Subcutaneous adipose tissue (tissue), 4 donors: ENCODE measurements around the gene RAB11FIP3. TPM values are rescaled to one million over a fixed set of nuclear protein-coding genes. Genes with fewer than 3 reads are reported as not detected.

Experiments
- CTCF ChIP-seq: fragments of 450-650 bp; IDR thresholded peaks from one replicate; pipeline ENCODE4 v1.5.1; 2016; ENCODE audit warnings: low read depth, mild to moderate bottlenecking, control low read depth, antibody characterized with exemption, moderate library complexity
- total RNA-seq, 4 donors: library from RNA; depleted of rRNA; stranded (reverse); fragments of >200 nt; gene quantifications; one replicate each; pipeline ENCODE4 v1.1.0, GENCODE V29; 2016

RAB11FIP3 gene
- total RNA-seq, 4 donors from 2014 or later, result 10.9 to 35.0 (median 21.0) TPM

- TF ChIP-seq CTCF, result no peak
Measured at GRCh38 chr16:546909-547770, 121.7 kb downstream of the RAB11FIP3 start.

DNA sequence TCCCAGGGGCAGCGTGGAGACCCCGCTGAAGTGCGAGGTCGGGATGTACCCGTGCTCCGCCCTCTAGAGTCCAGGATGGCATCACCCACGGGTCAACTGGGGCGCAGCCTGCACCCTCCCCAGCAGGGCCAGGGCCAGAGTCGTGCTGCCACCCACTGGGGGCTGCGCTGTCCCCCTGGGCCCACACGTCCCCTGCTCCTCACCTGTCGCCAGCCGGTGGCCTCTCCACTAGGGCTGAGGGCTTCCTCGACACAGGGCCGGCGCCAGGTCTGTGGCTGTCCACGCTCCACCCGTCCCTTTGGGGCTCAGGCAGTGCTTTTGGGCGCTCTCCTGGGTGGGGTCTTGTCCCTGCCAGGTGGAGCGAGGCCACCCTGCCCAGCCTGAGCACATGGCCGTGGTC is 123.1 kb downstream of the RAB11FIP3 start:
- no peak for TF ChIP-seq CTCF

DNA sequence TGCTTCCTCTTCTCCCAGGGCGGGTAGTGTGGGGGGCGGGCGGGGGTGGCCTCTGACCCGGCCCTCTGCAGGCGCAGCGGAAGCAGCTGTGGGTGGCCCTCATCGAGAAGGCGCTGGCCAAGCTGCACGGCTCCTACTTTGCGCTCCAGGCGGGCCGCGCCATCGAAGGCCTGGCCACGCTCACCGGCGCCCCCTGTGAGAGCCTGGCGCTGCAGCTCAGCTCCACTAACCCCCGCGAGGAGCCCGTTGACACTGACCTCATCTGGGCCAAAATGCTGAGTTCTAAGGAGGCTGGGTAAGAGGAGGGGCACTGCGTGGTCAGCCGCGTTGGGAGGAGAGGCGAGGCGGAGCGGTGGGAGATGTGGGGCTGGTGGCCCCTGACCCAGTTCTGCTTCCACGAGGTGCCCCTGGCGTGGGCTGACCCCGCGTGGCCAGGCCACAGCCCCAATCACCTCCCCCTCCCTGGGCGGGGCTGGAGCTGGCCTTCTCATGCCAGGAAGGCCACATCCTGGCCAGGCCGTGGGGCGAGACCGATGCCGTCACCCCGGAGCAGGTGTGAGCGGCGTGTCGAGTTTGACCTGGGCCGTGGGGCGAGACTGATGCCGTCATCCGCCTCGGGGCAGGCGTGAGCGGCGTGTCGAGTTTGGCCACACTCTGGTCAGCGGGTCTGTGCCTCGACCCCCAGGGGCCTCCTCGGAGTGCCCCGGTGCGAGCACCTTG is 124.3 kb downstream of the RAB11FIP3 start:
- no peak for TF ChIP-seq CTCF

DNA sequence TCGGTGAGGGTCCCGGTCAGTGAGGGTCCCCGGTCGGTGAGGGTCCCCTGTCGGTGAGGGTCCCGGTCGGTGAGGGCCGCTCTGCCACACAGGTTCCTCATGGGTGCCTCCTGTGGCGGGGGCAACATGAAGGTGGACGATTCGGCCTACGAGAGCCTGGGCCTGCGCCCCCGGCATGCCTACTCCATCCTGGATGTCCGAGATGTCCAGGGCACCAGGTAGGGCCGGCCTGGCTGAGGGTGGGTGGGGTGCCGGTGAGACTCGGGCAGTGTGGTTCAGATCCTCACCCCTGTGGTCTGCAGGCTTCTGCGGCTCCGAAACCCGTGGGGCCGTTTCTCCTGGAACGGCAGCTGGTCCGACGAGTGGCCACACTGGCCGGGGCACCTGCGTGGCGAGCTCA is 125.8 kb downstream of the RAB11FIP3 start:
- no peak for TF ChIP-seq CTCF

DNA sequence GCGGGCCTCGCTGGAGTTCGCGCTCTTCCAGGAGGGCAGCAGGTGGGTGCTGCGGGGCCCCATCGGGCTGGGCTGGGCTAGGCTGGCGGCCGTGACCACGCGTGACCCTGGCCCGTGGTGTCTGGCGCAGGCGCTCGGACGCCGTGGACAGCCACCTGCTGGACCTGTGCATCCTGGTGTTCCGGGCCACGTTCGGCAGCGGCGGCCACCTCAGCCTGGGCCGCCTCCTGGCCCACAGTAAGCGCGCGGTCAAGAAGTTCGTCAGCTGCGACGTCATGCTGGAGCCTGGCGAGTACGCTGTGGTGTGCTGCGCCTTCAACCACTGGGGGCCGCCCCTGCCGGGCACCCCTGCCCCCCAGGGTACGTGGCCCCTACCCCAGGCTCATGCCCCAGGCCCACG is 126.7 kb downstream of the RAB11FIP3 start:
- TF ChIP-seq CTCF, result no peak

DNA sequence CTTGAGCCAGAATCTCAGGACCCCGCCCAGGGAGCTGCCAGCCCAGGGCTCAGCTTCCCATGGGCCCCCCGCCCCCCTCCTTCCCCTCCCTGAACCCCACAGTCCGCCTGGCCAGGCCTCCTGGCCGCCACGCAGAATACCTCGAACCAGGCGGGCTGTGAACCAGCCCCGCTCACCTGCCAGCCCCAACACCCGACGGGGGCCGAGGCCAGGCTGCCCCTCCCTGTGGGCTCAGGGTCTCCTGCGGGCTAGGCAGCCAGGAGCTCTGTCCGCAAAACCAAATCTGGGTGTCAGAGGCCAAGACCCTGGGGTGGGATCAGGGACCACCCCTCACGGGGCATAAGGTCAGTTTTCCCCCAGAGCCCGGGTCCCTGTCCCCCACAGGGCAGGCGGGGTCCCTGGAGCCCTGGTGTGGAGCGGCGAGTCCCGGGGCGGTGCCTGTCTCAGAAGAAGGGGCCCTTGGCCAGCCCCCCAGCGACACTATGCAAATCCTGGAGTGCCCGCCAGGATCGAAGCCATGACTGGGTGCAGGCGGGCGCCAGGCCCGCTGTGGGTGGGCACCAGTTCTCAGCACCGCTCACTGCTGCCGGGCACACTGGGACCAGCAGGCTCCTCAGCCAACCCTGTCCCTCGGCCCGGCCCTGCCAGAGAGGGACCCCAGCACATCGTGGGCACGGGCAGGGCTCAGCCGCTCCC is 128.3 kb downstream of the RAB11FIP3 start:
- no peak for TF ChIP-seq CTCF

DNA sequence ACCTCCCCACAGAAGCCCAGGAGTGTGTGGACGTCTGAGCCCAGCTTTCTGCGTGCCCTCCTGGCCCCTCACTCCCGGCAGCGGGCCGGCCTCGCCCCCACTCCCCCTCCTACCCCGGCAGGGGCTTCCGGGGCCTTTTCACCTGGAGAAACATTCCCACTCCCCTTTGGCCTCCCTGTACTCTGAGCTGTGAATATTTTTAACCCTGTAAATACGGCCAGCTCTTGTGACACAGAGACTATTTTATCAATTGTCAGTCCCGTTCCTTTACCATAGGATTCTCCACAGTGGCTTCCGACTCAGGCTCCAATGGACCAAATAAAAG is 128.8 kb downstream of the RAB11FIP3 start:
- no peak for TF ChIP-seq CTCF
